ENCODE data around the gene ANO4.

The ANO4 gene

DNA sequence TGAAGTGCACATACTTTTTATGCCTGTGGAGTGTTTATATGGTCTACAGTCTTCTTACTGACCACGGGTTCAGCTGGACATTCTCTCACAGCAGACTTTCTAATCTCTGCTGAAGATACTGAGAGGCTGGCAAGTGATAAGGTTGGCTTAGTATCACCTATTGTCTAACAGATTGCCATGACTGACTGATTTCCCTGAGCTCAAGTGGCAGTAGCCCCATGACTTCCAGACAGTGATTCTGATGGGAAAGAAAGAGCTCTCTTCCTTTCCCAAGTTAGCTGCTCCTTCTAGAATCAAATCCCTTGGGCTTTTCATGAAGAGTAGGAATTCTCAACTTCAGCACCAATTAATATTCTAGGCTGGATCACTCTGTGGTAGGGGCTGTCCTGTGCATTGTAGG, 141.4 kb downstream of the ANO4 start:
- Histone ChIP-seq H3K4me1 (ENCODE audit: insufficient read depth, low read length) (no peaks in the 10 kb centered on the region), H3K4me2 (ENCODE audit: insufficient read depth, low read length) (no peak overlapping the region), H2AFZ (ENCODE audit: low read depth, low read length) (no peak overlapping the region), H3K4me3 (ENCODE audit: low read depth in 1 of 2, low read length in 2 of 2) (no peak overlapping the region), H3K27me3 (ENCODE audit: insufficient read depth, low read length, poor library complexity) (no peaks in the 10 kb centered on the region), H3K36me3 (ENCODE audit: insufficient read depth, low read length) (no peaks in the 10 kb centered on the region), H4K20me1 (ENCODE audit: insufficient read depth, low read length) (no peaks in the 10 kb centered on the region), H3K9ac (ENCODE audit: low read depth, low read length) (no peak overlapping the region), H3K9me3 (ENCODE audit: insufficient read depth, low read length, severe bottlenecking) (no peaks in the 10 kb centered on the region), H3K79me2 (ENCODE audit: insufficient read depth, low read length) (no peaks in the 10 kb centered on the region), H3K27ac (ENCODE audit: low read length) (no peak overlapping the region)
- ATAC-seq (ENCODE audit: insufficient read depth, low read depth) (no peak), DNase-seq (no peak)
- TF ChIP-seq, protein P1, sequence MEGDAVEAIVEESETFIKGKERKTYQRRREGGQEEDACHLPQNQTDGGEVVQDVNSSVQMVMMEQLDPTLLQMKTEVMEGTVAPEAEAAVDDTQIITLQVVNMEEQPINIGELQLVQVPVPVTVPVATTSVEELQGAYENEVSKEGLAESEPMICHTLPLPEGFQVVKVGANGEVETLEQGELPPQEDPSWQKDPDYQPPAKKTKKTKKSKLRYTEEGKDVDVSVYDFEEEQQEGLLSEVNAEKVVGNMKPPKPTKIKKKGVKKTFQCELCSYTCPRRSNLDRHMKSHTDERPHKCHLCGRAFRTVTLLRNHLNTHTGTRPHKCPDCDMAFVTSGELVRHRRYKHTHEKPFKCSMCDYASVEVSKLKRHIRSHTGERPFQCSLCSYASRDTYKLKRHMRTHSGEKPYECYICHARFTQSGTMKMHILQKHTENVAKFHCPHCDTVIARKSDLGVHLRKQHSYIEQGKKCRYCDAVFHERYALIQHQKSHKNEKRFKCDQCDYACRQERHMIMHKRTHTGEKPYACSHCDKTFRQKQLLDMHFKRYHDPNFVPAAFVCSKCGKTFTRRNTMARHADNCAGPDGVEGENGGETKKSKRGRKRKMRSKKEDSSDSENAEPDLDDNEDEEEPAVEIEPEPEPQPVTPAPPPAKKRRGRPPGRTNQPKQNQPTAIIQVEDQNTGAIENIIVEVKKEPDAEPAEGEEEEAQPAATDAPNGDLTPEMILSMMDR (IDR thresholded peaks at IDR 0.05; ENCODE audit: borderline replicate concordance, extremely low read depth, low read length, poor library complexity, severe bottlenecking), result no peak
- TF ChIP-seq EZH2 (IDR thresholded peaks at IDR 0.05; ENCODE audit: borderline replicate concordance, low read depth, low read length, severe bottlenecking), result no peak

DNA sequence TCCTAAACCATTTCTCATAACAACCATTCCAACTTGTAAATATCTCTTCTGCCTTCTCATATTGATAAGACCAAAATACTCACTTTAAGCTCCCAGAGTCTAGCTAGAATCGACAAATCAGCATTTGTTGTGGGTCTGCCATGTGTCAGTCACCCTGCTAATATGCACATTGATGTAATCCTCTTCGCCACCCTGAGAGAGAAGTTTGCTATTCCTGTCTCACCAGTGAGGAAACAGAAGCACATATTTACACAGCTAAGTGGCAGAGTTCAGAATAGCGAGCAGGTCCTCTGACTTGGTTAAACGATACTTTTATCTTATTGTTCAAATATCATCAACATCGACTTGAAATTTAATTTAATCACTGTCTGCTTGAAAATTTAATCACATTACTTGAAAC, 142.1 kb downstream of the ANO4 start:
- H3K27me3 ChIP-seq (ENCODE audit: insufficient read depth, low read length, poor library complexity), result no peaks in the 10 kb centered on the region
- H3K4me3 ChIP-seq (ENCODE audit: low read depth in 1 of 2, low read length in 2 of 2), result no peak overlapping the region
- H4K20me1 ChIP-seq (ENCODE audit: insufficient read depth, low read length), result no peaks in the 10 kb centered on the region
- H3K9me3 ChIP-seq (ENCODE audit: insufficient read depth, low read length, severe bottlenecking), result no peaks in the 10 kb centered on the region
- H3K9ac ChIP-seq (ENCODE audit: low read depth, low read length), result no peak overlapping the region
- ATAC-seq (ENCODE audit: insufficient read depth, low read depth), result no peak
- H3K27ac ChIP-seq (ENCODE audit: low read length), result no peak overlapping the region
- H2AFZ ChIP-seq (ENCODE audit: low read depth, low read length), result no peak overlapping the region
- no peaks in the 10 kb centered on the region for H3K4me1 ChIP-seq (ENCODE audit: insufficient read depth, low read length)
- H3K4me2 ChIP-seq (ENCODE audit: insufficient read depth, low read length), result no peak overlapping the region
- H3K79me2 ChIP-seq (ENCODE audit: insufficient read depth, low read length), result no peaks in the 10 kb centered on the region
- no peak for TF ChIP-seq EZH2 (IDR thresholded peaks at IDR 0.05; ENCODE audit: borderline replicate concordance, low read depth, low read length, severe bottlenecking)
- no peak for DNase-seq
- H3K36me3 ChIP-seq (ENCODE audit: insufficient read depth, low read length), result no peaks in the 10 kb centered on the region

DNA sequence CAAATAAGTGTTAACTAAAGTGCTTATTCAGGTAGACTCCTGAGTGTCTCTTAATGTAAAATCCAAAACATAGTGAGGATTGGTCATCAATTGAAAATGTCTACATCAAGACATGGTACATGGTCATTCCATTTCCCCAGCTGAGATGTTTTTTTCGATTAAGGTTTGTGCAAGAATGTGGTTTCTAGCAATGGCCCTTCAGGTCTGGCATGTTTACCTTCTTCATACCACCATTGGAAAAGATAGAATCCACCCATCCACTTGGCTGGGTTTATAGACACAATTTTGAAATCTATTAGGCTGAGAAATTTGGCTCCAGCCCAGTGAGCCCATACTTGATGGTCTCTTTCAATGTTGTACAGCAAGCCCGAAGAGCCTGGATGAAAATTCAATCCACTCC, 145.9 kb downstream of the ANO4 start:
- no peak for TF ChIP-seq EZH2 (IDR thresholded peaks at IDR 0.05; ENCODE audit: borderline replicate concordance, low read depth, low read length, severe bottlenecking)
- TF ChIP-seq, protein P1 (IDR thresholded peaks at IDR 0.05; ENCODE audit: borderline replicate concordance, extremely low read depth, low read length, poor library complexity, severe bottlenecking), result no peak
- no peaks in the 10 kb centered on the region for H3K79me2 ChIP-seq (ENCODE audit: insufficient read depth, low read length)
- no peaks in the 10 kb centered on the region for H3K9me3 ChIP-seq (ENCODE audit: insufficient read depth, low read length, severe bottlenecking)
- DNase-seq, result no peak
- no peak for ATAC-seq (ENCODE audit: insufficient read depth, low read depth)
- no peaks in the 10 kb centered on the region for H3K27me3 ChIP-seq (ENCODE audit: insufficient read depth, low read length, poor library complexity)
- H3K27ac ChIP-seq (ENCODE audit: low read length), result no peak overlapping the region
- no peak overlapping the region for H3K4me3 ChIP-seq (ENCODE audit: low read depth in 1 of 2, low read length in 2 of 2)
- no peak overlapping the region for H3K4me2 ChIP-seq (ENCODE audit: insufficient read depth, low read length)
- H2AFZ ChIP-seq (ENCODE audit: low read depth, low read length), result no peak overlapping the region
- H4K20me1 ChIP-seq (ENCODE audit: insufficient read depth, low read length), result no peaks in the 10 kb centered on the region
- no peaks in the 10 kb centered on the region for H3K36me3 ChIP-seq (ENCODE audit: insufficient read depth, low read length)
- no peaks in the 10 kb centered on the region for H3K4me1 ChIP-seq (ENCODE audit: insufficient read depth, low read length)
- H3K9ac ChIP-seq (ENCODE audit: low read depth, low read length), result no peak overlapping the region

DNA sequence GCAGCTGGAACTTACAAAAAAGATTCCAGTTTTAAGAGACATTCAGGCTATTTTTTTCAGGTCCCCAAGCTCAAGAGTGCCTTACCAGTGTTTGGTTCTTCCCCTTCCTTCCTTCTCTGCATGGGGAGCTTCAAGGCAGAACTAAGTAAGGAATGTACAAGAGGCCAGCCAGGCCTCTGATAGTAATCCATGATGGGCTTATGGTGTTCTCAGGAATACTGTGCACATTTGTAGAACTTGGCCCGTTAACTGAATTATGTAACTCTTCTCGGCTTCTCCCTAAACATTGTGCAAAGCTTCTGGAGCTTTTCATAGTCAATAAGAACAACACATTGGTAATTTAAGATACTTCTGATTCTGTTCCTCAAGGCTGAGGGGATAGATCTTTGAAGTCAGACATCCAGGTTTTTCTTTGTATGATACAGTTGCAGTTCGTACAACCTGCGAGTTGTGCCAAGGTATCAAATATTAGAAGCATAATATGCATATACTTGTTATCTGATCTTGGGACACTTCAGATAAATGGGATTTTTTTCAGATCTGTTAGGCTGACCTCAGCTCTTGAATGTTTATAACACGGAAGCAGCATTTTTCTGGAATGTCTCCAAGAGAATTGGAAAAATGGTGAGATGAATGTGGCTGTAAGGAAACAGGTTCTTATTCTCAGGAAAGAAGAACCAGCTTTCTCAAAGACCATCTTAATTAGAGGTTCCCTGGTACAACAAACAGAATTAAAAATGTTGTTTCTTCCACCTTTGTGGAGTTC, 148.6 kb downstream of the ANO4 start:
- no peaks in the 10 kb centered on the region for H3K4me1 ChIP-seq (ENCODE audit: insufficient read depth, low read length)
- H3K9me3 ChIP-seq (ENCODE audit: insufficient read depth, low read length, severe bottlenecking), result no peaks in the 10 kb centered on the region
- no peak overlapping the region for H3K27ac ChIP-seq (ENCODE audit: low read length)
- ATAC-seq (ENCODE audit: insufficient read depth, low read depth), result no peak
- H3K36me3 ChIP-seq (ENCODE audit: insufficient read depth, low read length), result no peaks in the 10 kb centered on the region
- H4K20me1 ChIP-seq (ENCODE audit: insufficient read depth, low read length), result no peaks in the 10 kb centered on the region
- no peak for TF ChIP-seq EZH2 (IDR thresholded peaks at IDR 0.05; ENCODE audit: borderline replicate concordance, low read depth, low read length, severe bottlenecking)
- TF ChIP-seq, protein P1 (IDR thresholded peaks at IDR 0.05; ENCODE audit: borderline replicate concordance, extremely low read depth, low read length, poor library complexity, severe bottlenecking), result no peak
- no peaks in the 10 kb centered on the region for H3K27me3 ChIP-seq (ENCODE audit: insufficient read depth, low read length, poor library complexity)
- DNase-seq, result no peak
- H2AFZ ChIP-seq (ENCODE audit: low read depth, low read length), result no peak overlapping the region
- H3K9ac ChIP-seq (ENCODE audit: low read depth, low read length), result no peak overlapping the region
- no peak overlapping the region for H3K4me3 ChIP-seq (ENCODE audit: low read depth in 1 of 2, low read length in 2 of 2)
- H3K79me2 ChIP-seq (ENCODE audit: insufficient read depth, low read length), result no peaks in the 10 kb centered on the region
- H3K4me2 ChIP-seq (ENCODE audit: insufficient read depth, low read length), result no peak overlapping the region
